GM12878 (cell line): Measurements from ENCODE around the gene CTRB2. TPM values are rescaled to one million over a fixed set of nuclear protein-coding genes. Genes with fewer than 3 reads are reported as not detected.

ENCODE experiments used
- ATAC-seq: fragments of 200-7000 bp; cut with Tn5 transposase; 3 replicates; pipeline ENCODE4 v1.9.1; 2020; ENCODE audit warnings: mild to moderate bottlenecking, moderate library complexity
- BruUV-seq: library from RNA; stranded (reverse); fragments of 400-500 nt; replicated peaks from 2 replicates; lab custom pipeline; 2021; lab: Mats Ljungman, UMichigan
- CTCF ChIA-PET: fragments of 300-600 bp; sonication (Branson Sonifier 250); formaldehyde crosslinking; extraction: SDS; loops from one replicate; lab custom pipeline; 2021; ENCODE audit warnings: inconsistent platforms; lab: Yijun Ruan, JAX
- POLR2A ChIA-PET: fragments of 350-600 bp; formaldehyde crosslinking; extraction: SDS; loops from one replicate; lab custom pipeline; 2021; ENCODE audit warnings: inconsistent platforms; lab: Charles Lee
- RAD21 ChIA-PET: fragments of 300-600 bp; sonication (Branson Sonifier 250); formaldehyde crosslinking; loops from one replicate; lab custom pipeline; 2023; ENCODE audit warnings: antibody characterized with exemption; ENCODE audit not compliant: unreplicated experiment; lab: Charles Lee
- SMC1A ChIA-PET: fragments of 300-600 bp; sonication (Branson Sonifier 250); formaldehyde crosslinking; loops from one replicate; lab custom pipeline; 2023; ENCODE audit not compliant: unreplicated experiment, uncharacterized antibody; lab: Charles Lee
- DNase-seq: peaks from one replicate; pipeline ENCODE4 v3.0.0-alpha.2; 2011; ENCODE audit warnings: low read depth, low spot score
- FAIRE-seq: peaks from 3 replicates; lab custom pipeline; 2011; peaks lifted over from hg19 to GRCh38; lab: Jason Lieb, UNC
- H2AFZ ChIP-seq: 2 replicates; pipeline ENCODE4 v1.6.0; 2011; ENCODE audit warnings: low read depth, low read length, control low read depth; ENCODE audit not compliant: control insufficient read depth
- H3K27ac ChIP-seq: 2 replicates; pipeline ENCODE4 v1.5.1; 2011; ENCODE audit warnings: control low read depth; ENCODE audit not compliant: control insufficient read depth, insufficient read depth
- H3K27me3 ChIP-seq, 2 experiments: replicated peaks in 1 of 2; 2 replicates each; pipeline versions ENCODE4 v1.6.0 to v1.6.1; 2011; ENCODE audit warnings: low read length in 1 of 2; ENCODE audit not compliant: control insufficient read depth in 2 of 2, insufficient read depth in 2 of 2
- H3K36me3 ChIP-seq, 2 experiments: 2 replicates each; pipeline ENCODE4 v1.5.1; 2011; ENCODE audit warnings: low read length in 1 of 2; ENCODE audit not compliant: control insufficient read depth in 2 of 2, insufficient read depth in 2 of 2
- H3K4me1 ChIP-seq: 2 replicates; pipeline ENCODE4 v1.6.1; 2011; ENCODE audit warnings: mild to moderate bottlenecking, low read length, moderate library complexity, mixed read lengths; ENCODE audit not compliant: control insufficient read depth, insufficient read depth
- H3K4me2 ChIP-seq: 2 replicates; pipeline ENCODE4 v1.6.0; 2011; ENCODE audit warnings: control low read depth; ENCODE audit not compliant: control insufficient read depth, insufficient read depth
- H3K4me3 ChIP-seq: fragments of 200-600 bp; sonication (generic); 2 replicates; pipeline ENCODE4 v1.5.1; 2016
- H3K79me2 ChIP-seq: 2 replicates; pipeline ENCODE4 v1.6.0; 2011; ENCODE audit warnings: low read length; ENCODE audit not compliant: control insufficient read depth, insufficient read depth
- H3K9ac ChIP-seq: 2 replicates; pipeline ENCODE4 v1.8.0; 2011; ENCODE audit warnings: low read length, control low read depth, mixed read lengths; ENCODE audit not compliant: control insufficient read depth, insufficient read depth
- H3K9me3 ChIP-seq: replicated peaks from 3 replicates; pipeline ENCODE4 v1.5.1; 2011; ENCODE audit warnings: mild to moderate bottlenecking, low read length; ENCODE audit not compliant: control insufficient read depth, insufficient read depth
- H4K20me1 ChIP-seq: 2 replicates; pipeline ENCODE4 v1.6.0; 2011; ENCODE audit not compliant: control insufficient read depth, insufficient read depth
- BRCA1 ChIP-seq: IDR thresholded peaks from 2 replicates; pipeline ENCODE4 v1.6.1; 2011; ENCODE audit warnings: low read depth, low read length, improper control_type of control experiment
- EP300 ChIP-seq, 2 experiments: fragments of 150-350 bp in 1 of 2; IDR thresholded peaks; 2 replicates each; pipeline ENCODE4 v1.6.1; 2011 to 2012; ENCODE audit warnings: low read depth in 2 of 2, low read length in 2 of 2, borderline replicate concordance in 1 of 2, improper control_type of control experiment in 1 of 2, inconsistent platforms in 1 of 2; ENCODE audit not compliant: control insufficient read depth in 1 of 2
- IRF3 ChIP-seq: fragments of 450-650 bp; IDR thresholded peaks from 2 replicates; pipeline ENCODE4 v1.6.1; 2014; ENCODE audit warnings: mild to moderate bottlenecking
- NRF1 ChIP-seq: conservative IDR thresholded peaks from 2 replicates; pipeline ENCODE4 v1.6.1; 2011; ENCODE audit warnings: mild to moderate bottlenecking, low read depth, low read length, improper control_type of control experiment
- POU2F2 ChIP-seq: IDR thresholded peaks from 3 replicates; pipeline ENCODE4 v1.6.1; 2011; ENCODE audit warnings: low read depth, mild to moderate bottlenecking, low read length, borderline replicate concordance
- RB1 ChIP-seq: fragments of 450-650 bp; formaldehyde crosslinking; IDR thresholded peaks from 2 replicates; pipeline ENCODE4 v1.6.1; 2017; ENCODE audit warnings: mild to moderate bottlenecking, borderline replicate concordance
- SP1 ChIP-seq: IDR thresholded peaks from one replicate; pipeline ENCODE4 v1.6.1; 2011; ENCODE audit warnings: low read depth, low read length
- ZNF274 ChIP-seq: IDR thresholded peaks from one replicate; pipeline ENCODE4 v1.8.0; 2011; ENCODE audit not compliant: insufficient read length, insufficient read depth
- WGBS: methylation state at CpG from one replicate; pipeline ENCODE4 v1.1.6; 2016; ENCODE audit warnings: low lambda C conversion rate; ENCODE audit not compliant: insufficient replicate concordance, insufficient coverage; ENCODE audit errors: missing lambda C conversion rate; 5-methylcytosine and 5-hydroxymethylcytosine counted together
- in situ Hi-C: fragments of 300-500 bp; cut with MboI; formaldehyde crosslinking; loops from 9 replicates; pipeline ENCODE4 v1.14.3; 2018; ENCODE audit warnings: mixed read lengths
- intact Hi-C: fragments of 100-400 bp; cut with micrococcal nuclease; formaldehyde crosslinking; loops from one replicate; pipeline ENCODE4 v1.14.2; 2022; ENCODE audit not compliant: unreplicated experiment
- polyA plus RNA-seq, 11 experiments: library from polyadenylated mRNA; depleted of rRNA in 4 of 11; unstranded in 6 of 11; stranded (reverse) in 5 of 11; fragments of >200 nt; fragmentation: Nextera tagmentation in 4 of 11; fragmentation: Illumina TruSeq in 1 of 11; extraction: Ambion mirVana in 4 of 11; extraction: Trizol in 1 of 11; gene quantifications; 1 replicate in 1 of 11; 2 replicates in 10 of 11; pipeline versions ENCODE4 v1.2.1 to v1.2.3, GENCODE V29; 2011 to 2016; ENCODE audit warnings: inconsistent platforms in 2 of 11, missing spikeins in 2 of 11, low read depth in 1 of 11
- total RNA-seq, 4 experiments: library from RNA; depleted of rRNA in 3 of 4; stranded (reverse); fragments of >200 nt in 3 of 4; fragmentation: Illumina TruSeq in 1 of 4; extraction: Trizol in 1 of 4; gene quantifications; 2 replicates each; pipeline versions ENCODE4 v1.2.1 to v1.2.3, GENCODE V29; 2013 to 2021

The CTRB2 gene
- total and polyA plus RNA-seq, 10 of the 15 experiments (the other 5 are each of a cell fraction or from before 2014, with no cell fraction given) = 9.4 TPM; not detected in 9

- no peak overlapping the region for H3K4me2 ChIP-seq
- no peak for TF ChIP-seq ZNF274
- TF ChIP-seq NRF1 = no peak
- TF ChIP-seq BRCA1 = no peak
- no peak for TF ChIP-seq POU2F2
- TF ChIP-seq IRF3 = no peak
- TF ChIP-seq SP1 = no peak
- TF ChIP-seq EP300 (IDR thresholded peaks at IDR 0.05; ENCODE audit: borderline replicate concordance in 1 of 2, control insufficient read depth in 1 of 2, low read depth in 2 of 2, low read length in 2 of 2) = no peak
- TF ChIP-seq RB1 = no peak
- FAIRE-seq (no peak), DNase-seq (no peak), ATAC-seq (no peak)
- H3K27me3 ChIP-seq = no peaks in the 10 kb centered on the region
- H3K27ac ChIP-seq = no peak overlapping the region
- H3K4me1 ChIP-seq = no peaks in the 10 kb centered on the region; the same call in 1 of the 2 replicates
- in situ Hi-C loops = no loop called here
- SMC1A ChIA-PET = no interaction called here
- CTCF ChIA-PET = interaction anchor here (0.8 to 2.7 kb wide), 2 partner anchors 22 to 225 kb away, joined by 3 to 8 read pairs; no protein-coding TSS in a partner anchor
- no peak overlapping the region for H3K4me3 ChIP-seq
- no peaks in the 10 kb centered on the region for H3K36me3 ChIP-seq
- H3K9me3 ChIP-seq = peaks cover 23% of the 10 kb centered on the region; the same call in 2 of the 3 replicates
- intact Hi-C loops = no loop called here
- no peaks in the 10 kb centered on the region for H4K20me1 ChIP-seq
- WGBS = 69% methylated on average over 2 of the region's 2 CpGs
- no peaks in the 10 kb centered on the region for H3K79me2 ChIP-seq
- POLR2A ChIA-PET = no interaction called here
- RAD21 ChIA-PET = no interaction called here
- no TSS peak for BruUV-seq
- H2AFZ ChIP-seq = no peak overlapping the region
- no peak overlapping the region for H3K9ac ChIP-seq
Observed at GRCh38 chr16:75176926-75177325, 30.0 kb downstream of the CTRB2 start.
